ENCODE measurements around the gene BCAN. TPM values are rescaled to one million over a fixed set of nuclear protein-coding genes. Genes with fewer than 3 reads are reported as not detected.

The BCAN gene
- total RNA-seq, 4 donors from 2014 or later, result 0.50 to 5.0 (median 1.9) TPM; not detected in 1

GRCh38 chr1:156667610-156667967 is 25.7 kb downstream of the BCAN start:
- 0% methylated on average over 4 of the region's 5 CpGs; no CpG with 5 or more reads in 1 of the 2 donors for WGBS, 2 donors (ENCODE audit: low coverage in 1 of 2)
- peak; percentile 45 for ATAC-seq

GRCh38 chr1:156667968-156668709 is 26.2 kb downstream of the BCAN start:
- 0 to 40% methylated on average over 1 of the region's 9 CpGs for WGBS, 2 donors (ENCODE audit: low coverage in 1 of 2)
- Histone ChIP-seq H3K27me3 (no peaks in the 10 kb centered on the region), H3K36me3 (peaks cover 0 to 14% of the 10 kb centered on the region in 2 donors), H3K4me1 (peaks cover 2 to 81% (median 61%) of the 10 kb centered on the region in 3 donors), H3K27ac (peak overlapping the region; percentile 62 to 87 (median 82)), H3K4me3 (no peak overlapping the region), H3K9me3 (no peaks in the 10 kb centered on the region)
- TF ChIP-seq, protein P1, sequence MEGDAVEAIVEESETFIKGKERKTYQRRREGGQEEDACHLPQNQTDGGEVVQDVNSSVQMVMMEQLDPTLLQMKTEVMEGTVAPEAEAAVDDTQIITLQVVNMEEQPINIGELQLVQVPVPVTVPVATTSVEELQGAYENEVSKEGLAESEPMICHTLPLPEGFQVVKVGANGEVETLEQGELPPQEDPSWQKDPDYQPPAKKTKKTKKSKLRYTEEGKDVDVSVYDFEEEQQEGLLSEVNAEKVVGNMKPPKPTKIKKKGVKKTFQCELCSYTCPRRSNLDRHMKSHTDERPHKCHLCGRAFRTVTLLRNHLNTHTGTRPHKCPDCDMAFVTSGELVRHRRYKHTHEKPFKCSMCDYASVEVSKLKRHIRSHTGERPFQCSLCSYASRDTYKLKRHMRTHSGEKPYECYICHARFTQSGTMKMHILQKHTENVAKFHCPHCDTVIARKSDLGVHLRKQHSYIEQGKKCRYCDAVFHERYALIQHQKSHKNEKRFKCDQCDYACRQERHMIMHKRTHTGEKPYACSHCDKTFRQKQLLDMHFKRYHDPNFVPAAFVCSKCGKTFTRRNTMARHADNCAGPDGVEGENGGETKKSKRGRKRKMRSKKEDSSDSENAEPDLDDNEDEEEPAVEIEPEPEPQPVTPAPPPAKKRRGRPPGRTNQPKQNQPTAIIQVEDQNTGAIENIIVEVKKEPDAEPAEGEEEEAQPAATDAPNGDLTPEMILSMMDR (IDR thresholded peaks at IDR 0.05), result no peak
- TF ChIP-seq EP300 (IDR thresholded peaks at IDR 0.05) (no peak), POLR2AphosphoS5 (IDR thresholded peaks at IDR 0.05) (no peak), POLR2A (IDR thresholded peaks at IDR 0.05) (no peak)
- no peak for ATAC-seq

More at GRCh38 chr1:156667610-156667967, 25.7 kb downstream of the BCAN start:
- Histone ChIP-seq H3K27me3 (no peaks in the 10 kb centered on the region), H3K9me3 (no peaks in the 10 kb centered on the region), H3K27ac (peak overlapping the region; percentile 62 to 87 (median 82)), H3K36me3 (peaks cover 0 to 8% of the 10 kb centered on the region in 2 donors), H3K4me1 (peaks cover 2 to 86% (median 66%) of the 10 kb centered on the region in 3 donors), H3K4me3 (no peak overlapping the region)
- TF ChIP-seq, protein P1 (IDR thresholded peaks at IDR 0.05), result no peak
- TF ChIP-seq EP300 (IDR thresholded peaks at IDR 0.05) (no peak), POLR2AphosphoS5 (IDR thresholded peaks at IDR 0.05) (peak; percentile 8), POLR2A (IDR thresholded peaks at IDR 0.05) (no peak)

DNA sequence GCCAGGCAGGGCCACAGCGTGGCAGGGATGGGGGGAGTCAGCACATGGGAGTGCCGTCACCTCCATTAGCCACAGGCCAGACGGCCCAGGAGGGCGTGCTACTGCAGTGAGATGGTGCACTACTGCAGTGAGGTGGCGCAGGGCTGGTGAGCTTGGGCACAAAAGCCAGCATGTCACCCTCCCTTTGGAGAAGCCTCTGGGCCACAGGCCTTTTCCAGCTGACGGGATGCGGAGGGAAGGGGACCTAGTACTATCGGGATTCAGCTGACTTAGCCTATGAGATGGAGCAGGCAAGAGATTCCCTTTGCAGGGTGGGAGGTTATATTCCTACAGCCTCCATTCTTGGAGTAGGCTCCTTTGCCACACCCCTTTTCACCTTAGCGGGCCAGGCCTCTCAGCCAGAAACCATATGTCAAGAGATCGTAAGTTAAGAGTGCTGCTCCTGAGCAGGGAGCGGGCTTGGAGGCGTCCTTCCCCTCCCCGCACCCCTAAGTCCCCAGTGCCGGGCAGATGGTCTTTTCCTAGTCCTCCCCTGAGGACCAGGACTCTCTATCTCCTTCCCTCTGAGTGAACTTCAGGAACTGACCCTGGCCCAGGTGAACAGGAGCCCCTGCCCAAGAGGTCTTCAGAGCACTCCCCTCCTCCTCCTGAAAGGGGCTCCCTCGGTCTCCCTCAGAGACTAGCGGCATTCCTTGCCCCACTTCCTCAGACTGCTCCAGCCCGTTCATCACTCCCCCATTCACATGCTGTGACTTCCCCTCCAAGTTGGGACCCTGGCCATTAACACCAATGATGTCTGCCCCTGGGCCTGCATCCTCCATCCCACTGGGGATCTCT is 27.1 kb downstream of the BCAN start:
- peak overlapping the region in 3 of 4 donors; percentile 81 to 87 (median 84) for H3K27ac ChIP-seq
- 60 to 67% methylated on average over 3 to 9 of the region's 17 CpGs for WGBS, 2 donors (ENCODE audit: low coverage in 1 of 2)
- H3K4me1 ChIP-seq, result peaks cover 2 to 81% (median 56%) of the 10 kb centered on the region in 3 donors
- H3K36me3 ChIP-seq, result peaks cover 0 to 21% of the 10 kb centered on the region in 2 donors
- no peak overlapping the region for H3K4me3 ChIP-seq
- no peak for ATAC-seq
- H3K9me3 ChIP-seq, result no peaks in the 10 kb centered on the region
- H3K27me3 ChIP-seq, result no peaks in the 10 kb centered on the region
- no peak for TF ChIP-seq EP300 (IDR thresholded peaks at IDR 0.05)
- TF ChIP-seq POLR2AphosphoS5 (IDR thresholded peaks at IDR 0.05), result no peak
- TF ChIP-seq, protein P1 (IDR thresholded peaks at IDR 0.05), result no peak
- TF ChIP-seq POLR2A (IDR thresholded peaks at IDR 0.05), result no peak

- peaks cover 0 to 21% of the 10 kb centered on the region in 2 donors for H3K36me3 ChIP-seq
- TF ChIP-seq, protein P1 (IDR thresholded peaks at IDR 0.05), result no peak
- TF ChIP-seq POLR2AphosphoS5 (IDR thresholded peaks at IDR 0.05), result no peak
- H3K4me1 ChIP-seq, result peaks cover 0 to 81% (median 50%) of the 10 kb centered on the region in 3 donors
- 36 to 62% methylated on average over 2 to 3 of the region's 5 CpGs for WGBS, 2 donors (ENCODE audit: low coverage in 1 of 2)
- peaks cover 4% of the 10 kb centered on the region for H3K27me3 ChIP-seq
- no peak overlapping the region for H3K4me3 ChIP-seq
- ATAC-seq, result no peak
- peak overlapping the region in 3 of 4 donors; percentile 81 to 87 (median 84) for H3K27ac ChIP-seq
- no peaks in the 10 kb centered on the region for H3K9me3 ChIP-seq
These were observed 27.9 kb downstream of the BCAN start for GRCh38 chr1:156669794-156670193.

All from gastroesophageal sphincter (tissue), 4 donors.